ENCODE data around the gene TRAPPC2L.

Gene TRAPPC2L

GRCh38 chr16:88884569-88885271, 27.8 kb downstream of the TRAPPC2L start:
- no peak overlapping the region for H3K4me3 ChIP-seq
- intact Hi-C loops (cut with DNase I; ENCODE audit: low total_unique reads), result no loop called here
- DNase-seq, result no peak
- no peaks in the 10 kb centered on the region for H3K36me3 ChIP-seq
- H3K27me3 ChIP-seq, result peaks cover 0 to 60% of the 10 kb centered on the region in 2 donors
- H3K27ac ChIP-seq, result no peak overlapping the region
- peaks cover 0 to 10% (median 0%) of the 10 kb centered on the region in 4 donors for H3K4me1 ChIP-seq
- no peak for TF ChIP-seq CTCF (IDR thresholded peaks at IDR 0.05)
- no peaks in the 10 kb centered on the region for H3K9me3 ChIP-seq

- Histone ChIP-seq H3K9me3 (no peaks in the 10 kb centered on the region), H3K27ac (no peak overlapping the region), H3K36me3 (no peaks in the 10 kb centered on the region), H3K4me3 (no peak overlapping the region), H3K27me3 (peaks cover 0 to 52% of the 10 kb centered on the region in 2 donors), H3K4me1 (peaks cover 0 to 9% (median 0%) of the 10 kb centered on the region in 4 donors)
- no peak for DNase-seq
- intact Hi-C loops (cut with DNase I; ENCODE audit: low total_unique reads), result no loop called here
- TF ChIP-seq CTCF (IDR thresholded peaks at IDR 0.05), result no peak
Observed at GRCh38 chr16:88885693-88886280, 28.9 kb downstream of the TRAPPC2L start.

- Histone ChIP-seq H3K4me3 (no peak overlapping the region), H3K36me3 (no peaks in the 10 kb centered on the region), H3K4me1 (peaks cover 0 to 3% (median 0%) of the 10 kb centered on the region in 4 donors), H3K27me3 (peaks cover 0 to 45% of the 10 kb centered on the region in 2 donors), H3K9me3 (no peaks in the 10 kb centered on the region), H3K27ac (no peak overlapping the region)
- intact Hi-C loops (cut with DNase I; ENCODE audit: low total_unique reads), result no loop called here
- no peak for DNase-seq
- no peak for TF ChIP-seq CTCF (IDR thresholded peaks at IDR 0.05)
Observed at GRCh38 chr16:88886420-88886844, 29.5 kb downstream of the TRAPPC2L start.

GRCh38 chr16:88886845-88887521, 30.1 kb downstream of the TRAPPC2L start:
- Histone ChIP-seq H3K9me3 (no peaks in the 10 kb centered on the region), H3K36me3 (no peaks in the 10 kb centered on the region), H3K27ac (no peak overlapping the region), H3K27me3 (peaks cover 0 to 42% of the 10 kb centered on the region in 2 donors), H3K4me3 (no peak overlapping the region), H3K4me1 (no peaks in the 10 kb centered on the region)
- no peak for TF ChIP-seq CTCF (IDR thresholded peaks at IDR 0.05)
- intact Hi-C loops (cut with DNase I; ENCODE audit: low total_unique reads), result no loop called here
- DNase-seq, result peak in 1 of 2 donors; percentile 32

GRCh38 chr16:88888057-88888456, 31.1 kb downstream of the TRAPPC2L start:
- no peak for DNase-seq
- Histone ChIP-seq H3K4me3 (no peak overlapping the region), H3K9me3 (no peaks in the 10 kb centered on the region), H3K4me1 (no peaks in the 10 kb centered on the region), H3K36me3 (no peaks in the 10 kb centered on the region), H3K27me3 (peaks cover 0 to 32% of the 10 kb centered on the region in 2 donors), H3K27ac (no peak overlapping the region)
- intact Hi-C loops (cut with DNase I; ENCODE audit: low total_unique reads), result no loop called here
- TF ChIP-seq CTCF (IDR thresholded peaks at IDR 0.05), result no peak
